HG03060 (cell line): ENCODE results near the gene VIT.

Experiments
- ATAC-seq: cut with Tn5 transposase; IDR thresholded peaks from one replicate; pipeline ENCODE4 v1.9.1; 2021; ENCODE audit warnings: low read depth, moderate number of reproducible peaks; ENCODE audit not compliant: unreplicated experiment

VIT gene

GRCh38 chr2:36696533-36696932 lies at the start of gene VIT:
VIT (plus strand) TSS chr2:36696707; CDS start chr2:36716371, 19,664 bp downstream.
- no peak for ATAC-seq

GRCh38 chr2:36650031-36650829 lies 46.3 kb upstream of the VIT start:
- ATAC-seq = peak; percentile 88

GRCh38 chr2:36653155-36653554 lies 43.4 kb upstream of the VIT start:
- ATAC-seq = no peak

GRCh38 chr2:36653967-36654694 lies 42.4 kb upstream of the VIT start:
- no peak for ATAC-seq

GRCh38 chr2:36655453-36655852 lies 41.1 kb upstream of the VIT start:
- ATAC-seq = no peak

- ATAC-seq = no peak
These were observed 38.8 kb upstream of the VIT start for GRCh38 chr2:36657703-36658102.

- ATAC-seq = no peak
These were observed 38.2 kb upstream of the VIT start for GRCh38 chr2:36658277-36658748.

- no peak for ATAC-seq
These were observed 37.3 kb upstream of the VIT start for GRCh38 chr2:36659218-36659617.

GRCh38 chr2:36659872-36660312 lies 36.6 kb upstream of the VIT start:
- no peak for ATAC-seq

GRCh38 chr2:36662638-36663037 lies 33.9 kb upstream of the VIT start:
- no peak for ATAC-seq

GRCh38 chr2:36663295-36663694 lies 33.2 kb upstream of the VIT start:
- no peak for ATAC-seq

GRCh38 chr2:36663851-36664695 lies 32.4 kb upstream of the VIT start:
- ATAC-seq = peak; percentile 94

- ATAC-seq = no peak
These were observed 31.8 kb upstream of the VIT start for GRCh38 chr2:36664696-36665076.

- ATAC-seq = no peak
These were observed 28.6 kb upstream of the VIT start for GRCh38 chr2:36667931-36668330.

GRCh38 chr2:36670881-36671595 lies 25.5 kb upstream of the VIT start:
- ATAC-seq = no peak

- ATAC-seq = no peak
These were observed 24.8 kb upstream of the VIT start for GRCh38 chr2:36671731-36672130.

- ATAC-seq = no peak
These were observed 24.3 kb upstream of the VIT start for GRCh38 chr2:36672199-36672598.

- no peak for ATAC-seq
These were observed 20.8 kb upstream of the VIT start for GRCh38 chr2:36675579-36676282.

- ATAC-seq = no peak
These were observed 20.1 kb upstream of the VIT start for GRCh38 chr2:36676364-36676763.

GRCh38 chr2:36677386-36677785 lies 19.1 kb upstream of the VIT start:
- no peak for ATAC-seq
